ENCODE data around the gene SMURF2. TPM values are rescaled to one million over a fixed set of nuclear protein-coding genes. Genes with fewer than 3 reads are reported as not detected.

SMURF2 gene
- total RNA-seq, 1 experiment from 2014 or later: 68.7 TPM

GRCh38 chr17:64538508-64539130 lies 123.5 kb downstream of the SMURF2 start:
- DNase-seq (ENCODE audit: low read depth): no peak

- no peak for DNase-seq (ENCODE audit: low read depth)
Measured at GRCh38 chr17:64537488-64537887, 124.6 kb downstream of the SMURF2 start.

GRCh38 chr17:64536913-64537312 lies 125.2 kb downstream of the SMURF2 start:
- no peak for DNase-seq (ENCODE audit: low read depth)

DNA sequence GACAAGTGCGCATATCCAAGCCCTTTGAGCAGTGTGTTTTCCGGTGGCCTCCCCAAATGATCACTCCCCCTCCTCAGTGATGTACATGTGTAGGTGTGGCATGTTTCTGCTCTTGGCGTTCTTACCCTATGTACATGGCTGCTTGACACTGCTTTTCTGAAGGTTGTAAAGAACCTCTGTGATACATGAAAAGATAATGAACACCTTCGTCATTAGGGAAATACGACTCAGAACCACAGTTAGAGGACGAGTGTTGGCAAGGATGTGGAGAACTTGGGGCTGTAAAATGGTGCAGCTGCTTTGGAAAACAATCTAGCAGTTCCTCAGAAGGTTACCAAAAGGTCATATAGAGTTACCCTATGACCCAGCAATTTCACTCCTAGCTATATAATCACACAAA lies 126.8 kb downstream of the SMURF2 start:
- DNase-seq (ENCODE audit: low read depth): no peak

DNA sequence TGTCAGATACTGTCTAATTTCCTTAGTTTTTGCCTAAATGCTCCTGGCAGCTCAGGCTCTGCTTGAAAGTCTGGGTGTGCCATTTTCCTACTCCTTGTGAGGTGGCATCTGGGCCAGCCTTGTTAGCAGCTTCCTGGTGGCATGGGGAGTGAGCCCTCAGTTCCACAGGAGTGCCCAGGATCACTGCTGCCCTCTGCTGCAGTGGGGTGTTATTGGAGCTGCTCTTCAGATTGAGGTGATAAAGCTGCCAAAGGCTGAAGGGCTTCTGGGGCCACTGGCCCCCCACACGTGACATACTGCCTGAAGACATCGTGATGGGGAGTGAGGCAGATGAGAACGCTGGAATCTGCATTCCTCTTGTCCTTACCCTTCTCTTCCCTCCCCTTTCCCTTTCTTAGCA lies 127.9 kb downstream of the SMURF2 start:
- peak; percentile 24 for DNase-seq (ENCODE audit: low read depth)

DNA sequence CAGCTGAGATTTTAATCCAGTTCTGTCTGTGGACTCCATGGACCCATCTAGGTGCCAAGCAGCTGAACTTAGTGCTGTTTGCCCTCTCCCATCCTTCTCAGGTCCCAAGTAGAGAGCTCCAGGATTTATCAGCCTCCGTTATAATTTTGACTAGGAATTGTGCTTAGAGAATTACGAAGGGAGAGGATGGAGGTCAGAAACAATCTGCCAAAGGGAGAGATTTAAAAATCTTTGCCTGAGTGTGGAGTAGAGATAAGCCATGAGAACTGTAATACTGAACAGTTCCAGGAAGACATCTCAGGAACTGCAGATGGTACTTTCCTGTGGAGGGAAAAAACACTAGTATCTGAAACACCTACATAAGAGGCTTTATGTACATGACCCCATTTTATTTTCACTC lies 128.3 kb downstream of the SMURF2 start:
- DNase-seq (ENCODE audit: low read depth): no peak

DNA sequence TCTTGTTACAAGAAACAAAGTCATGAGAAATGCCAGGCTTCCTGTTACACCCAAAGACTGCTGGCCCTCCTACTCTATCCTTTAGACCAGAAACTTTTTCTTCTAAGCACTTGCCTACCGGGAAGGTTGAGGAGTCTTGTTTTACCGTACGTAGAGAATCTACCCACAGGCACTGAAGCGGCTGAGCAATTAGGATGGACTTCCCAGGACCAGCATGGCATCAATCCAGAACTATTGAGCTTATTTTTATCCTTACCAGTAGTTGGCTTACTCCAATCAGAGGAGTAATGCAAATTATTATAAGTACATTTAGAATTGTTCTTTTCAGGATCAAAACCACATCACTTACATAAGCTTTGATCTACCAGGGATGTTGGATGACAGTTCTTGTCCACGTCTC lies 129.7 kb downstream of the SMURF2 start:
- no peak for DNase-seq (ENCODE audit: low read depth)

DNA sequence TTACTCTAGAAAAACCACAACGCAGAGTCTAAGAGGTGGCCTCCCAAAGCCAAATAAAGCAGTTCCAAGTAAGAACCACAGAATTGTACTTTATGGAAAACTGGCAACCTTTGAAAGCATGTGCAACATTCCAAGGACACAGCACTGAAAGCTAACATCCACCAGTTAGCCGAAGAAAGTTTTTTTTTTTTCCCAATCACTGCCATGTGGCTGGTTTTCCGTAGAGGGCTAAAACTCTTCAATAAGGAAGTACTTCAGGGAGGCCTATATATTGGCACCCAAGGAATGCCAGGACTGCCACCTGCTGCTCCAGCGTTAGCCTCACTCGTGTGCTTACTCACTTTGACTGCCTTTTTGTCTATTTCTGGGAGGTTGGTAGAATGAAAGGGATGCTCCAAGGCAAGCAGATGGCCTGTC lies 130.1 kb downstream of the SMURF2 start:
- no peak for DNase-seq (ENCODE audit: low read depth)

- DNase-seq (ENCODE audit: low read depth): no peak
Measured at GRCh38 chr17:64529221-64529620, 132.9 kb downstream of the SMURF2 start.

- DNase-seq (ENCODE audit: low read depth): no peak
Measured at GRCh38 chr17:64527914-64528313, 134.2 kb downstream of the SMURF2 start.

GRCh38 chr17:64520359-64520758 lies 141.7 kb downstream of the SMURF2 start:
- DNase-seq (ENCODE audit: low read depth): no peak

- DNase-seq (ENCODE audit: low read depth): no peak
Measured at GRCh38 chr17:64519601-64520000, 142.5 kb downstream of the SMURF2 start.

DNA sequence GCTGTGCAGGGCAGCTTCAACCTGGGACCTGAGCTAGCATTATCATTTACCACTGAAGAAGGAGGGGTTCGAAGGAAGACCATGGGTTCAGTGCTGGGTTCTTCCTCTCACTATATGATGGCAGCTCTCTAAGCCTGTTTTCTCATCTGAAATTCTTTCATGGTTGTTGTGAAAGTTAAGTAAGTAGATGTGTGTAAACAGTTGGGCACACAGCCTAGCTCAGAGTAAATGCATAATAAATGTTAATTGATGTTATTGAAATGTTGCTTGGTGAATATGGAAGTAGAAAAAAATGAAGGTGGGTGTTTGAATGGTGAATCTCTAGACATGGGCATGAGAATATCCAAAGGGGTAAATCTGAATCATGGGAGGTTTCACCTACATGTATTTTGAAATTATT lies 146.3 kb downstream of the SMURF2 start:
- no peak for DNase-seq (ENCODE audit: low read depth)

DNA sequence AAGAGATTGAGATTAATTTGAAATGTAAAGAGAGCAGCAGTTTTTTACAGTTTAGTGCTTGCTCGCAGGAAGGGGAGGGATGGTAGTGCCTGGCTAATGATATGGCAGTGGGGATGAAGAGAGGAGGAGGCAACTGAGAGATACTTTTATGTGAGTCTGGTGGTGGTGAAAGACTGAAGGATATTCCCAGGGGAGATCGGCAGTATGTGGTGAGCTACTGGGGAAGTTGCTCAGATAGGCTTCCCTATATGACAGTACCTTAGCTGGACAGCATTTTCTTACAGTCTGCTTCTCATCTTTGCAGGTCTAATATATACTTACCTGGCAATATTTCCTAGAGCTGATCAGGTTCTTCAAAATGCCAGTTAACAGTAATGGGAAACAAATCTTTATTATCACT lies 146.7 kb downstream of the SMURF2 start:
- no peak for DNase-seq (ENCODE audit: low read depth)

DNA sequence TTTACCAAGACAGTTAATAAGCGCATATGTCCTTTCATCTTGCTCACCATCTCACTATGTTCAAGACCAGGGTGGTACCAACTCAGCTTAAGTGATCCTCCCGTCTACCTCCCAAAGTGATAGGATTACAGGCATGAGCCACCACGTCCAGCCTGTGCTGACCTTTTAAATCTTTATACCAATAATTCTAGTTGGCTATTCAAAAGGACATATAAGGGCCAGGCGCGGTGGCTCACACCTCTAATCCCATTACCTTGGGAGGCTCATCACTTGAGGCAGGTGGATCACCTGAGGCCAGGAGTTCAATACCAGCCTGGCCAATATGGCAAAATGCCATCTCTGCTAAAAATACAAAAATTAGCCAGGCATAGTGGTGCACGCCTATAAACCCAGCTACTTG lies 152.9 kb downstream of the SMURF2 start:
- DNase-seq (ENCODE audit: low read depth): no peak

DNA sequence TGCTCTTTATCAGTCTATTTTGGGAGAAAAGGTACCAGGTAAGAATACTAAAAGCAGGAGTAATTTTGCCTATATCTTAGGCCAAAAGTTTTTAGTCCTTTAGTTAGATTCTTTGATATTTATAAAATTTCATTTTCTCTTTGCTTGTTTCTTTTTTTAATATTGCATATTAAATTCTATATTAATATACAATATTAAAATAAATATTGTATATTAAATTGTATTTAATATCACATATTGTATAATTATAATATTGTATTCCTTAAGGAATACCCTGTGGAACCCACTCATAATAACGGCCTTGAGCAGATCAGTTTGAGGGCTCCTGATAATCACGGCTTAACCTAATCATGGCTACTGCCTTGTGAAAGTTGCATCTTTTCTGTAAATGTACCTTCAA lies 153.4 kb downstream of the SMURF2 start:
- no peak for DNase-seq (ENCODE audit: low read depth)

DNA sequence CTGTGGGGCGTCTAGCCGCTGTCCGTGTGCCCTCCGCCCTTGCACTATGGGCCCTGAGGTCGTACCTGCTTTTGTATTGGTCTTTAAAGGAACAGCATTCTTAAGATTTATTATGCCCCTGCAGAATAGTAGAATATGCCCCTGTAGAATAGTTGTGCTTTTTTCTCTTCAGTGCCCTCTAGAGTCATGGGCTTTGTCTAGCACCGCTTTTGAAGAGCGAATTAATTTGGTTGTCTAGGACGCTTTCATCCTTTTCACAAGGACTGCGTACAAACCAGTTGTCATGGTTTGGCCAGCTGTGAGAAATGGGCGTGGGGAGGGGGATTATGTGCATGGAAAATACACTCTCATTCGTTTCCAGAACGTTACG lies 154.7 kb downstream of the SMURF2 start:
- peak; percentile 79 for DNase-seq (ENCODE audit: low read depth)

DNA sequence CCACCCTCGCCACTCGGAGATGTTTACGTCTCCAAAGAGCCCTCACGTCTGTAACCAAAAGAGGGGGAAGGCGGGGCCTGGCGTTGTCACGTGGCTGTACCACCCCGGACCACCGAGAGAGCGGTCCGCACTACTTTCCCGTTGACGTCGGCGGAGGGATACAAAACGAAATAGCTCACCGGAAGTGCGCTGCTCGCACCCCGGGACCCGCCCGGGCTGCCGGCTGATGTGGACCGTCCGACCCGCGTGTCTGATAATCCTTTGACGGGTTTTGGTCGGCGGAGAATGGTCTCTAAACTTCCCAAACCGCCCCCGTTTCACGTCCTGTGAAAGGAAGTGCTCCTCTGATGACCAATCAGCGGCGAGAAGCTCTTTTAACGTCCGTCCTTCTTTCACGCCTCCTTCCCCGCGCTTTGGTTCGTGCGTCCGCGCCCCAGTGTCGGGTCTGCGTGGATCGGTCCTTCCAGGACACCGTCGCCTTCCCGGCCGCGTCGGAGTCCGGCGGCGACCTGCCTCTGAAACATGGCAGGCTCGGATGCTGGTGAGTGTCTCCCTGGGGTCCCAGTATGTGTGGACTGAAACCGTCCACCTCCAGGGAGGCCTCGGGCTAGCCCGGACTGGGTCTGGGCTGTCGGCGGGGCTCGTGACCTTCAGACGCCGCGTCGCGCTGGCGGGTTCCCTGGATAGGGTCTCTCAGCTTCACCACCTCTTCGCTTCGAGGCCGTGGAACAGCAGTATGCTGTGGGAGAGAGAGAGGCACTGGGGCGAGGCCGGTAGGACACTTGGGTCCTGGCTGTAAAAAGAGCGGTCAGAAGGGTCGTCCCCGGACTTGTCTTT lies 155.3 kb downstream of the SMURF2 start, which contains the start of gene CEP95:
Gene CEP95 (plus strand): TSS at position 402 of the 837 bp plus-strand sequence. CDS start 121 bp downstream, at position 523.
- peak; percentile 95 for DNase-seq (ENCODE audit: low read depth)

DNA sequence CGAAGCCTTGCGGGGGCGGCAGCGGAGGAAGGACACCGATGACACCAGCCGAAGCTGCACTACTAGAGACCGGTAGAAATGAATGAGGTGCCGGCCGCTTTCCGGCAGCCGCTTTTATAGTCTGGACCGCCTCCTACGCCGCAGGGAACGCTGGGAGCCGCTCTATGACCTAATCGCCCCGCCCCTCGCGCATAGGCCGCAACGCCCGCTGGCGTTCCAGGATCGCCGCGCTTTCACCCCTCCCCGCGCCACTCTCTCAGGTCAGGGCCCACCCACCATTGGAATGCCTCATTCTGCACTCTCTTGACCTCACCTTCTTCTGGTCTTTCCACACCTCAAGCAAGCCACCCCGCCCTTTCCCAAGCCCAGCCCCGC lies 155.9 kb downstream of the SMURF2 start, which contains the start of gene DDX5:
Gene DDX5 (minus strand): TSS at position 89 of the 375 bp plus-strand sequence. CDS start 170 bp downstream, outside the sequence.
- DNase-seq (ENCODE audit: low read depth): peak; percentile 96

DNA sequence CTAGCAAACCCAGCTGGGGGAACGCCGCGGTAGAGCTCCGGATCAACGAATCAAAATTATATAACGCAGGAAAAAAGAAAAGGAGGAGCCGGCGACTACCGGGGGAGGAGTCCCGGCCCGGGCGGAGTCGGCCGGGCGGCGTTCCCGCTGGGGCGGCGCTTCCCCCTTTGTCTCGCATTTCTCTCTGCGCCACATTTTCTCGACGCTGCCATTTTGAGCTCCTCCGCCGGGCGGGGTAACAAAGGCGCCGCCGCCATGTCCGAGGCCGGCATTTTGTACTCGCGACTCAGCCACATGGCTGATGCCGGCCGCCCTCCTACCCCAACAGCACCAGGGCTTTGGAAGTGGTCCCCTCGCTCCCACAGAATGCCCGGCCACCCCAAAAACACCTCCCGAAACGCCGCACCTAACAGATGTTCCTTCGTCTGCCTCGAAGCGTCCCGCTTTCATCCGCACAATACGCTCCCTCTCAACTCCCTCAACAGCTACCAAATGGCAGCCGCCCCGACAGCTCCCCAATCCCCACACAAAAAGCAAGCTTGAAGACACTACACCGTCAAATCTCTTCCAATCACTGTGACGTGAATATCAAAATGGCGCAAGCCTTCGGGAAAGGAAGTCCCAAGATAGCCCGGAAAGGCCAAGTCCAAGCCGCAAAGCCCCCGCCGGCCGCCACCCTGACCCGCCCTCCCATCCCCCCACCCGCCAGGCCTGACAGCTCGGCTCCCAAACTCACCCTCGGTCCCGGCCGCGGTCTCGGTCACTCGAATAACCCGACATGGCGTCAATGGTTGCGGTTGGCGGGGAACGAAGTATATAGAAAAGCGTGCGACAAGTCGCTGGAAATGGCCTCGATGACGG lies 156.5 kb downstream of the SMURF2 start:
- peak; percentile 83 for DNase-seq (ENCODE audit: low read depth)

DNA sequence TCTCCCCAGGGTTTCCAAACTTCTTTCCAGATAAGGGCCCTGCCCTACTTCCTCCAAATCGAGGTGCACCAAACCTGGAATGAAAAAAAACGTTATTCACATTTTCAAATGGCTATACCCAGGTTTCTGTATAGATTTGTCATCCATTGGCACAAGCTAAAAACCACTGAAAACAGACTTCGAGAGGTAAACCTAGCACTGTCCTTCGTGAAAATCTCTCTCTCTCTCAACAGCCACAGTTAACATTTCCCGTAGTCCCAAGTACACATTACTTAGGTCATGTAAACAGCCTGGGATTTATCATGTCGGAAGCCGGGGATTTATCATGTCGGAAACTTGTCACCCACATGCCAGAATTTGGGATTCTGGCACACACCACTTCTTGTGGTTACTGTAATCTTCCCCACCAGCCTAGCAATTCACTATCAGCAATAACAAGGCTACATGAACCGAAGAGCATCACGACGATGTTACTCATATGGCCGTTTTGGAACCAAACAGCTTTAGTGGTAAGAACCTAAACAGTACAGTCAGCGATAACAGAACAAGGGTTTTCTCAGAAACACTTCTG lies 157.3 kb downstream of the SMURF2 start:
- DNase-seq (ENCODE audit: low read depth): peak; percentile 57
